ENCODE results near the gene HBE1.

The HBE1 gene

GRCh38 chr11:5232176-5232575, 37.6 kb downstream of the HBE1 start:
- no peak for DNase-seq

GRCh38 chr11:5231111-5231510, 38.6 kb downstream of the HBE1 start:
- no peak for DNase-seq

- DNase-seq, result no peak
Observed at GRCh38 chr11:5230266-5230665, 39.5 kb downstream of the HBE1 start.

- DNase-seq, result no peak
Observed at GRCh38 chr11:5229796-5230195, 39.9 kb downstream of the HBE1 start.

GRCh38 chr11:5229356-5229755, 40.4 kb downstream of the HBE1 start:
- DNase-seq, result no peak

GRCh38 chr11:5228124-5228523, 41.6 kb downstream of the HBE1 start:
- DNase-seq, result no peak

GRCh38 chr11:5227681-5228080, 42.1 kb downstream of the HBE1 start:
- DNase-seq, result no peak

GRCh38 chr11:5226732-5227310, 42.9 kb downstream of the HBE1 start, which contains the start of gene HBB:
Gene HBB, minus strand, starts transcription at chr11:5227071. Its CDS starts 50 bp downstream, at chr11:5227021.
- DNase-seq, result no peak

GRCh38 chr11:5225480-5225871, 44.3 kb downstream of the HBE1 start:
- no peak for DNase-seq

- no peak for DNase-seq
Observed at GRCh38 chr11:5224538-5225479, 44.9 kb downstream of the HBE1 start.

- no peak for DNase-seq
Observed at GRCh38 chr11:5223686-5224085, 46.1 kb downstream of the HBE1 start.

- no peak for DNase-seq
Observed at GRCh38 chr11:5223146-5223545, 46.6 kb downstream of the HBE1 start.

All from CD4-positive, alpha-beta T cell treated with Interleukin-12 subunit alpha and Interleukin-12 subunit beta, for 1 hour (primary cell).